ENCODE results near the gene PPME1. TPM values are rescaled to one million over a fixed set of nuclear protein-coding genes. Genes with fewer than 3 reads are reported as not detected.

PPME1 gene
- total RNA-seq, 1 donor from 2014 or later, result 55.7 TPM

DNA sequence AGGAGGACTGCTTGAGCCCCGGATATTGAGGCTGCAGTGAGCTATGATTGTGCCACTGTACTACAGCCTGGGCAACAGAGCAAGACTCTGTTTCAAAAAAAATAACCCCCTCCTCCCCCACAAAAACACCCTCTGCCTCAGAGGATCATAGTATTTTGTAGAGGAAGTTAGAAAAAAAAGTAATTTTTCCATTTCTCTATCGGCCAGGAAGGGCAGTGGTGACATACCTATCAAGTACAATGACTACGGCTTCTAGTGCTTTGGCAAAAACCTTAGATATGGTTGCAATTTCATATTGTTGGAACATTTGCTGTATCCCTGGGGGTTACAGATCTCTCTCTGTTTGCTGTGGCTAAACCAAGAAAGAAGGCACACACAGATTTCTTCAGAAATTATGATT is 29.2 kb upstream of the PPME1 start:
- Histone ChIP-seq H3K4me2 (no peak overlapping the region), H3K36me3 (no peaks in the 10 kb centered on the region), H3K27me3 (no peaks in the 10 kb centered on the region), H3K4me1 (no peaks in the 10 kb centered on the region), H4K20me1 (ENCODE audit: low read depth) (no peaks in the 10 kb centered on the region), H3K9me3 (ENCODE audit: low read depth) (no peaks in the 10 kb centered on the region), H2AFZ (replicated peaks) (no peak overlapping the region), H3K4me3 (no peak overlapping the region), H3K79me2 (ENCODE audit: low read depth) (no peaks in the 10 kb centered on the region), H3K27ac (no peak overlapping the region), H3K9ac (no peak overlapping the region), H3F3A (ENCODE audit: low read depth) (no peaks in the 10 kb centered on the region)
- Mint-ChIP-seq H3K4me3 (no peak overlapping the region), H3K4me1 (peaks cover 5% of the 10 kb centered on the region), H3K27me3 (ENCODE audit: insufficient read depth, low read depth) (no peaks in the 10 kb centered on the region), H3K9me3 (no peaks in the 10 kb centered on the region), H3K27ac (no peak overlapping the region), H3K36me3 (peaks cover 13% of the 10 kb centered on the region)
- DNase-seq (ENCODE audit: low spot score), result no peak
- TF ChIP-seq CTCF (IDR thresholded peaks at IDR 0.05) (no peak), EZH2phosphoT487 (IDR thresholded peaks at IDR 0.05) (no peak), EZH2 (IDR thresholded peaks at IDR 0.05) (no peak)

DNA sequence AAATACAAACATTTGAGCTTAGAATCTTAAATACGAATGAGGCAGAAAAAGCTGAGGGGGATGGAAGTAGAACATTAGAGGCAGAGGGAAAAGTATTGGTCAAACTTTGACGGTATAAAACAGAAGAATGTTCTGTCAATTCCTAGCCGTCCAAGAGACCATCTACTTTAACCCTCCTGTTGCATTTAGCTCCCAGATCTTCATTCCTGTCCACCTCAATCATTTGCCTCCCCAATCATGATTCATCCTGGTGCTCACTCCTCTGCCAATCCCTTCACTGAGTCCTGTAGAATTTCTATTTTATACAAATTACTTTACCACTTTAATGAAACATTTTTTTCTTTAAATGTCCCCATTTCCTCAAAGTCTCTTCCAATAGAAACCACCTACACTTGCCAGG is 28.5 kb upstream of the PPME1 start:
- H2AFZ ChIP-seq (replicated peaks), result no peak overlapping the region
- no peaks in the 10 kb centered on the region for H3F3A ChIP-seq (ENCODE audit: low read depth)
- no peaks in the 10 kb centered on the region for H3K36me3 ChIP-seq
- no peak overlapping the region for H3K4me3 Mint-ChIP-seq
- no peak overlapping the region for H3K9ac ChIP-seq
- H3K4me1 Mint-ChIP-seq, result peaks cover 5% of the 10 kb centered on the region
- H3K9me3 ChIP-seq (ENCODE audit: low read depth), result no peaks in the 10 kb centered on the region
- H3K27me3 ChIP-seq, result no peaks in the 10 kb centered on the region
- no peaks in the 10 kb centered on the region for H4K20me1 ChIP-seq (ENCODE audit: low read depth)
- no peaks in the 10 kb centered on the region for H3K4me1 ChIP-seq
- H3K36me3 Mint-ChIP-seq, result peaks cover 14% of the 10 kb centered on the region
- no peak overlapping the region for H3K27ac ChIP-seq
- DNase-seq (ENCODE audit: low spot score), result no peak
- H3K4me3 ChIP-seq, result no peak overlapping the region
- TF ChIP-seq EZH2 (IDR thresholded peaks at IDR 0.05), result no peak
- TF ChIP-seq CTCF (IDR thresholded peaks at IDR 0.05), result no peak
- TF ChIP-seq EZH2phosphoT487 (IDR thresholded peaks at IDR 0.05), result no peak
- no peaks in the 10 kb centered on the region for H3K79me2 ChIP-seq (ENCODE audit: low read depth)
- no peak overlapping the region for H3K4me2 ChIP-seq
- no peak overlapping the region for H3K27ac Mint-ChIP-seq
- no peaks in the 10 kb centered on the region for H3K27me3 Mint-ChIP-seq (ENCODE audit: insufficient read depth, low read depth)
- no peaks in the 10 kb centered on the region for H3K9me3 Mint-ChIP-seq

DNA sequence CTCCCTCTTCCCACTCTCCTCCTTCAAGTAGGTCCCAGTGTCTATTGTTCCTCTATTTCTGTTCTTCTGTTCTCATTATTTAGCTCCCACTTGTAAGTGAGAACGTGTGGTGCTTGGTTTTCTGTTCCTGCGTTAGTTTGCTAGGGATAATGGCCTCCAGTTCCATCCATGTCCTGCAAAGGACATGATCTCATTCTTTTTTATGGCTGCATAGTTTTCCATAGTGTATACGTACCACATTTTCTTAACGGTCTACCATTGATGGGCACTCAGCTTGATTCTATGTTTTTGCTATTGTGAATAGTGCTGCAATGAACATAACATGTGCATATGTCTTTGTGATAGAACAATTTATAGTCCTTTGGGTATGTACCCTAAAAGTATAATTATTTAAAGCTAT is 26.5 kb upstream of the PPME1 start:
- DNase-seq (ENCODE audit: low spot score), result no peak
- H2AFZ ChIP-seq (replicated peaks), result no peak overlapping the region
- H3K27me3 ChIP-seq, result no peaks in the 10 kb centered on the region
- no peaks in the 10 kb centered on the region for H3K9me3 ChIP-seq (ENCODE audit: low read depth)
- H3K27me3 Mint-ChIP-seq (ENCODE audit: insufficient read depth, low read depth), result no peaks in the 10 kb centered on the region
- H3K4me3 Mint-ChIP-seq, result no peak overlapping the region
- no peaks in the 10 kb centered on the region for H3K79me2 ChIP-seq (ENCODE audit: low read depth)
- H3K27ac Mint-ChIP-seq, result no peak overlapping the region
- no peaks in the 10 kb centered on the region for H4K20me1 ChIP-seq (ENCODE audit: low read depth)
- H3K36me3 Mint-ChIP-seq, result peaks cover 11% of the 10 kb centered on the region
- no peak overlapping the region for H3K4me3 ChIP-seq
- H3K4me1 Mint-ChIP-seq, result no peaks in the 10 kb centered on the region
- no peak overlapping the region for H3K4me2 ChIP-seq
- H3K9me3 Mint-ChIP-seq, result no peaks in the 10 kb centered on the region
- TF ChIP-seq EZH2 (IDR thresholded peaks at IDR 0.05), result no peak
- no peak for TF ChIP-seq CTCF (IDR thresholded peaks at IDR 0.05)
- no peak for TF ChIP-seq EZH2phosphoT487 (IDR thresholded peaks at IDR 0.05)
- no peaks in the 10 kb centered on the region for H3K4me1 ChIP-seq
- H3K36me3 ChIP-seq, result no peaks in the 10 kb centered on the region
- no peaks in the 10 kb centered on the region for H3F3A ChIP-seq (ENCODE audit: low read depth)
- H3K27ac ChIP-seq, result no peak overlapping the region
- H3K9ac ChIP-seq, result no peak overlapping the region

Data from neural progenitor cell (in vitro differentiated cells).